Coronary artery (tissue), 2 donors: ENCODE data around the gene RAI2.

Source experiments
- DNase-seq: peaks from one replicate; pipeline ENCODE4 v3.0.0-alpha.2; 2017; ENCODE audit warnings: low spot score
- H3K27ac ChIP-seq, 2 donors: fragments of 200-600 bp; sonication (generic); one replicate each; pipeline ENCODE4 v1.5.1; 2016 to 2019
- H3K4me3 ChIP-seq: fragments of 200-600 bp; sonication (generic); 2 replicates; pipeline ENCODE4 v1.5.1; 2016; ENCODE audit warnings: mild to moderate bottlenecking, moderate library complexity
- CTCF ChIP-seq: fragments of 200-600 bp; sonication (generic); IDR thresholded peaks from one replicate; pipeline ENCODE4 v1.5.1; 2019; ENCODE audit warnings: antibody characterized with exemption

The RAI2 gene

GRCh38 chrX:17769701-17770269 is 91.3 kb downstream of the RAI2 start:
- H3K4me3 ChIP-seq: no peak overlapping the region
- no peak for DNase-seq
- TF ChIP-seq CTCF: no peak
- no peak overlapping the region for H3K27ac ChIP-seq

- DNase-seq: no peak
- no peak overlapping the region for H3K27ac ChIP-seq
- no peak for TF ChIP-seq CTCF
- H3K4me3 ChIP-seq: no peak overlapping the region
Measured at GRCh38 chrX:17768997-17769396, 92.1 kb downstream of the RAI2 start.

GRCh38 chrX:17767734-17768133 is 93.4 kb downstream of the RAI2 start:
- no peak for DNase-seq
- H3K4me3 ChIP-seq: no peak overlapping the region
- H3K27ac ChIP-seq: no peak overlapping the region
- TF ChIP-seq CTCF: no peak

GRCh38 chrX:17759990-17760389 is 101.1 kb downstream of the RAI2 start:
- no peak for TF ChIP-seq CTCF

GRCh38 chrX:17758382-17758781 is 102.7 kb downstream of the RAI2 start:
- Histone ChIP-seq H3K27ac (no peak overlapping the region), H3K4me3 (no peak overlapping the region)
- no peak for DNase-seq
- no peak for TF ChIP-seq CTCF

More at GRCh38 chrX:17759990-17760389, 101.1 kb downstream of the RAI2 start:
- Histone ChIP-seq H3K27ac (no peak overlapping the region), H3K4me3 (no peak overlapping the region)
- no peak for DNase-seq

GRCh38 chrX:17750436-17750835 is 110.7 kb downstream of the RAI2 start:
- DNase-seq: no peak
- H3K4me3 ChIP-seq: no peak overlapping the region
- TF ChIP-seq CTCF: no peak
- H3K27ac ChIP-seq: no peak overlapping the region
